Spleen (tissue), 7 donors: ENCODE data around the gene UGT1A3.

ENCODE experiments used
- CTCF ChIP-seq, 11 experiments: fragments of 200-600 bp in 7 of 11; fragments of 450-650 bp in 4 of 11; sonication (generic) in 4 of 11; IDR thresholded peaks in 8 of 11; conservative IDR thresholded peaks in 3 of 11; 1 replicate in 7 of 11; 2 replicates in 4 of 11; pipeline versions ENCODE4 v1.4.0 to v1.8.0; 2016 to 2021; ENCODE audit warnings: antibody characterized with exemption in 11 of 11, inconsistent platforms in 4 of 11, mild to moderate bottlenecking in 1 of 11
- POLR2A ChIP-seq, 3 donors: fragments of 450-650 bp; IDR thresholded peaks; one replicate each; pipeline ENCODE4 v1.5.1; 2017; ENCODE audit warnings: antibody characterized with exemption in 3 of 3, mild to moderate bottlenecking in 1 of 3
- POLR2AphosphoS5 ChIP-seq, 3 donors: sonication (generic); formaldehyde crosslinking; IDR thresholded peaks; one replicate each; pipeline ENCODE4 v1.5.1; 2017; ENCODE audit warnings: antibody characterized with exemption in 3 of 3
- donor health status: DM: no; HTN: no; CAD: no; lungs with moderate emphysema.
- donor health status: DM: no; HTN: no; CAD: no.
- donor health status: DM: no; HTN: no; CAD: no.

- TF ChIP-seq CTCF (IDR thresholded peaks at IDR 0.05 in 8 of 11, conservative IDR thresholded peaks at IDR 0.05 in 3 of 11): no peak
- TF ChIP-seq POLR2AphosphoS5 (IDR thresholded peaks at IDR 0.05): no peak
- TF ChIP-seq POLR2A (IDR thresholded peaks at IDR 0.05): no peak
Measured at GRCh38 chr2:233702238-233702637, 26.6 kb upstream of the UGT1A3 start.
